ENCODE data around the gene PGAP6.
"Not testable (repeated sequence)": the region's sequence is repeated elsewhere in the genome, so short reads cannot be mapped to it uniquely, and the experiment has no call there.

Gene PGAP6

DNA sequence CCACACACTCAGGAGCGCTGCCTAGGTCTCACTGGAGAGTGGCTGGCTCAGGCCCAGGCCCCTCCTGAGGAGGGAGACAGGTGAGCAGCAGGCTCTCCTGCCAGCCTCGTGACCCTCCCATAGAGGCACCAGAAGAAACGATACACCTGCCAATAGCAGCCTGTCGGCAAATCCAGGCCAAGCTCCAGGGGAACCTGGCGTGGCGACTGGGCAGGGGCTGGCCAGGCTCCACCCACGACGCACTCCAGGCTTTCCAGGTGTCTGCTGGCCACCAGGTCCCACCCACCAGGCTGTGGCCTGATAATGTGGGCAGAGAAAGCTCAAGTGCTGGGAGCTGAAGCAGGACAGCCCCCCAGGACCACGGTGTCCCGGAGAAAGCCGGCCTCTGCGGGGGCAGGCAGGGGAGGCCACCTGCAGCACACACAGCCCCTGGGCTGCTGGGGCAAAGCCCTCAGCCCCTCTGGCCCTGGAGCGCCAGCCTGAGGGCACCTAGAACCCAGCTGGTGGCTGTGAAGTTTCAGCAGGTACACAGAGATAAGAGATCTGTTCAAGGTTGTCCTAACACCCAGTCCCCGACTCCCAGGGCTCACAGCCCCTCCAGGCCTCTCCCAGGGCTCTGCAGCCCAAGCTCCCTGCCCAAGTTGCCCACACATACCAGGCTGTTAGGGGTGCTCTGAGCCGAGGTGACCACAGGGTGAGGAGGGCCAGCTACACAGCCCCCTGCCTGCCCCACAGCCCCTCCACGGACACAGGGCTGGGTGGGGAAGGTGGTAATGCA is 2.4 kb downstream of the PGAP6 start:
- DNase-seq (ENCODE audit: low spot score) = no peak

- DNase-seq (ENCODE audit: low spot score) = no peak
These were observed 3.0 kb downstream of the PGAP6 start for GRCh38 chr16:378821-379182.

GRCh38 chr16:378113-378820 is 3.5 kb downstream of the PGAP6 start:
- DNase-seq (ENCODE audit: low spot score) = not testable (repeated sequence)

DNA sequence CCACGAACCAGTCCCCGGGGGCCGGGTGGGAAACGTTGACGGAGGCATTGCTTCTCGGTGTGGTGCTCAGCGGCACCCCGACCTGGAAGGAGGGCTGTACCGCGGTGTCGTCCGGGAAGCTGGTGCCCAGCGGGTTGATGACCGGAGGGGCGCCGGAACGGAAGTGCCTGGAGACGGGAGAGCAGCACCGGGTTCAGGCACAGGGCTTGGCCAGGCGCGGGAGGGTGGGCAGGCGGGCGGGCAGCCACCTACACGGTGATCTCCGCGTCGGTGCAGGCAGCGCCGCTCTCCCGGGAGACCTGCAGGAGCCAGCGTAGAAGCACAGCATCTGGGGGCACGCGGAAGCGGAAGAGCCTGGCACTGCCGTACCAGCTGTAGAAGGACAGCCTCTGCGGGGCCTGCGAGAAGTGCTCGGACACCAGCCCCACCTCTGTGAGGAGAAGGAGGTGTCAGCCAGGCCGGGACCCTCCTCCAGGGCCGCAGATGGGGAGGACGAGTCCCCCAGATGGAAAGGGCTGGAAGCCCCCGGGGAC is 4.3 kb downstream of the PGAP6 start:
- DNase-seq (ENCODE audit: low spot score) = no peak

- no peak for DNase-seq (ENCODE audit: low spot score)
These were observed 4.9 kb downstream of the PGAP6 start for GRCh38 chr16:376817-377418.

- no peak for DNase-seq (ENCODE audit: low spot score)
These were observed 5.6 kb downstream of the PGAP6 start for GRCh38 chr16:375927-376816.

DNA sequence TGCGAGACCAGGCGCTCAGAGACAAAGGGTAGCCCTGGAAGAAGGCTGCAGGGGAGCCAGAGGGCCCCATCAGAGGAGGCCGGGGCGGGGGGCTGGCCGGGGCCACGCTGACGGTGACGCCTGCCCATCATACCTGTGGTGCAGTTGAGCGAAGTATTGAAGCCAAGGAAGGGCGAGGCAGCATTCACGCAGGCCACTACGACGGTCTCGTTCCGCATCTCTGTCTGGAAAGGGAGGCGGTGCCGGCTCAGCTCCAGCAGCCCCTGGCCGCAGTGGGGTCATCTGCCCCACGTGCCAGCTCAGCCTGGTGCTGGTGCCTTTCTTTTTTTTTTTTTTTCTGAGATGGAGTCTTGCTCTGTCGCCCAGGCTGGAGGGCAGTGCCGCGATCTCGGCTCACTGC is 6.6 kb downstream of the PGAP6 start:
- no peak for DNase-seq (ENCODE audit: low spot score)

GRCh38 chr16:374616-374926 is 7.2 kb downstream of the PGAP6 start:
- no peak for DNase-seq (ENCODE audit: low spot score)

GRCh38 chr16:373848-374615 is 7.7 kb downstream of the PGAP6 start:
- DNase-seq (ENCODE audit: low spot score) = no peak

DNA sequence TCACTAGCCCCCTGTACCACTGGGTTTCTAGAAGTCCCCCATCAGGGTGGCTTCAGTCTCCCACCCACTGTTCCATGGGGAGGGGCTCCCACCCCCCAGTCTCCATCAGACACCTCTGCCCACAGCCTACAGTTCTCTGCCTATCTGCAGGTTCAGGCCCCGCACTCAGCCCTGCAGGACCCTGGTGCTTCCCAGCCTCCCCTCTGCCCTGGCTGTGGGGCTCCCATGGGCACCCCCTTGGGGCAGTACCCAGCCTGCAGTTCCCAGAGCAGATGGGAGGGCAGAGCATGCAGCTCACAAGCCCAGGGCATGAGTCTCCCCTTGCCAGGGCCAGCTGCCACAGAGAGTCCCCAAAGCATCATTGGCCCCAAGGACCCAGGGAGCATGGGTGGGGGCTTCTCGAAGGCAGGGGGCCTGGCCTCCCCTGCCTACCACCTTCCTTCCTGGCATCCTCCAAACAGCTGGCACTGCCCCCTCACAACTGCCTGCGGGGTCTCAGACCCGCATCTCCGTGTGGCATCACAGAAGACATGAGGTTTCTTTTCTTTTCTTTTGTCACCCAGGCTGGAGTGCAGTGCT is 8.7 kb downstream of the PGAP6 start:
- DNase-seq (ENCODE audit: low spot score) = no peak

GRCh38 chr16:372302-372983 is 9.3 kb downstream of the PGAP6 start:
- DNase-seq (ENCODE audit: low spot score) = no peak

GRCh38 chr16:371515-372301 is 10.1 kb downstream of the PGAP6 start:
- DNase-seq (ENCODE audit: low spot score) = no peak

DNA sequence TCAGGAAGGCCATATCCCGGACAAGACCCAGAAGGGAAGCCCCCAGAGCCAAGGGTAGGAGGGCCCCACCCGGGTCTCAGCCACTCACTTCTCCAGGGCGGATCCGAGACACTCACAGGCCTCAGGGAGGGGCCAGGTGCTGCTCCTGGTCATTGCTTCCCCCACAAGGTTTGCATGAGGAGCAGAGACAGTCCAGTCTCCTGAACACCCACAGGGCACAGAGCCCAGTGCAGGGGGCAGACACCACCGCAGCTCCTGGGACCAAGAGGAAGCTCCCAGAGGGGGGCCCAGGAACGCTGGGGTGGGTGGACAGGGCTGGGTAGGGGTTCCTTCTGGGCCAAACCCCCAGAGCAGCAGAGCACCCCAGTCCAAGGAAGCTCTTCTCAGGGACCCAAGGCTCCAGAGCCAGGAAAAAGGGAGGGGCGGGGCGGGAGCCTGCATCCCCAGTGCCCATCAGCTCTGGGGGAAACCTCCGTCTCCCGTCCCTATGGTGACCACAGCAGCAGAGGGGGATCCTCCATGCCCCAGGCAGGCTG is 10.7 kb downstream of the PGAP6 start:
- no peak for DNase-seq (ENCODE audit: low spot score)

DNA sequence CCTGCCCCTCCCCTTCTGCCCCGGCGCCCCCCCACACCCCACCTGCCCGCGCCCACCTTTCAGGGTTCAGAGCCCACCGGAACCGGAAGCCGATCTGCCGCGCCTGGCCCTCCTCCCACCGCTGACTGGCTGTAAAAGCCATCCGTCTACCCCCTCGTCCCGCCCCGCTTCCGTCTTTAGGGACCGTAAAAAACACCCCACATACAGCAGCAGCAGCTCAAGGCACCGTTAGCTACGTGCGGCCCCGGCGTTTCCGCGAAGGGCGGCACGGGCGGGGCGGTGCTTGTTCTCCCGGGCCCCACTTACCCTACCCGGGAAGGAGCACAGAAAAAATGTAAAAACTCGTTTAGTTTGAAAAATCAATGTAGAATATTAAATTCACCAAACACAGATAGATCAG is 11.3 kb downstream of the PGAP6 start, which contains the start of gene MRPL28:
MRPL28 (minus strand) TSS at position 96 of the 400 bp plus-strand sequence. CDS start 320 bp downstream, outside the sequence.
- peak; percentile 92 for DNase-seq (ENCODE audit: low spot score)

GRCh38 chr16:369866-370436 is 11.8 kb downstream of the PGAP6 start:
- no peak for DNase-seq (ENCODE audit: low spot score)

DNA sequence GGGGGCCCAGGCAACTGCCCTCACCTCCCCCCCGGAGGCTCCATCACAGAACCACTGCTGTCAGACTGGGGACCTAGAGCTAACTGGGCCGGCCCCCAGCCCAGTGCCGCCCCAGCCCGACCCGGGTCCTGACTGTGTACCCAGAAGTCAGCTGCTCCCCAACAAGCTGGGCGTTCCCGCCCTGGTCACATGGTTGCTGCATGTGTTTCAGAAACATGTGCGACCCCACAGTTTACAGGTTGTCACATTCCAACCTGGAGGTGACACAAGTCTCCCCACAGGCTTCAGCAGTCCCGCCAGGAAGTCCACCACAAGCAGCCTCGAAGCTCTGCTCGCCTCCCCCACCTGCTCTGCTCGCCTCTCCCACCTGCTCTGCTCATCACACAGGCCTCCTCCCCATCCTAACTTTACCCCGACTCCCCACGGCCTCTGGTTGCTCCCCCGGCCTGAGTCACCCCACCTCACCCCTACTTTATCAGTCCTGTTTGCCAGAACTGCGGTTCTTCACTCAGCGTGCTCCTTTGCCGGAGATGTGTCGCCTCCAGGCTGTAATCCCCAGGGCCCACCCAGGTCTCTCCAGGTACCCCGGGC is 12.4 kb downstream of the PGAP6 start:
- DNase-seq (ENCODE audit: low spot score) = no peak

DNA sequence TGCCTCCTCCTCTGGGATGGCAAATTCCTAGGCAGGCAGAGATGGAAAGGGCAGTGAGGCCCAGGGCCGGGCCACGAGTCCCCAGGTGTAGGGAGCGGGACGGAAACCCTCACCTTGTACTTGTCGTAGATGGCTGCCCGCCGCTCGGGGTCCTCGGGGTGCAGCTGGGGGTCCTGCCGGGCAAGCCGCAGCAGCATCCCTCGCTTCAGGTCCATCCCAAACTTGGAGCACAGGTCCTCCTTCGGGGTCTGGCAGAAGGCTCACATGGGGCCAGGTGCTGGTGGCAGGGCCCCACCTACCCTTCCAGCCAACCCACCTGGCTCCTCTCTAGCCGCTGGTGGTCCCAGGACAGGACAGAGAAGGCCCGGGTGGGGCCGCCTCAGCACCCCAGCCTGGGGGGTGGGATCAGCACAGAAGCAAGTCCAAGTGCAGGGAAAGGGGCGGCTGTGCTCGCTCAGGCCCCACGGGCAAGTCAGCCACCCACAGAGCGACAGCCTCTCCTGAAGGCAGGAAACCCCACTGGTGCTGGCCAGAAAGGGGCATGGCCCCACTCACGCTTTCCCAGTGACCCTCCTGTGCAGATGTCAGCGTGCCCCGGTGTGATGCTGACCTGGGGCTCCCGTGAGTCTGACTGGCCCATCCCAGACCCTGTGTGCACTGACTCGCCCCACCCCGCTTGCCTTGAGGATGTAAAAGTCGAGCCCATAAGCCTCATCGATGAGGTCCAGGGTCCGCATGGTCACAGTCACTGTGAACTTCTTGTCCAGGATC is 13.2 kb downstream of the PGAP6 start:
- DNase-seq (ENCODE audit: low spot score) = no peak
